Lung (tissue), 12 donors: Measurements from ENCODE around the gene HOXB5. TPM values are rescaled to one million over a fixed set of nuclear protein-coding genes. Genes with fewer than 3 reads are reported as not detected.
A peak's percentile ranks its signal among the peaks of the same experiment; 100 is the strongest.

Experiments
- ATAC-seq: fragments of 200-7000 bp; cut with Tn5 transposase; one replicate; pipeline ENCODE4 v1.9.1; 2020; ENCODE audit warnings: moderate number of reproducible peaks; ENCODE audit not compliant: insufficient read depth, low FRiP score
- DNase-seq, 3 donors: peaks; one replicate each; pipeline ENCODE4 v3.0.0-alpha.2; 2013 to 2017
- H3K27ac ChIP-seq, 2 donors: one replicate each; pipeline ENCODE4 v1.5.1; 2013; ENCODE audit warnings: mild to moderate bottlenecking in 2 of 2, moderate library complexity in 2 of 2, control low read depth in 1 of 2, inconsistent platforms in 1 of 2, low read depth in 1 of 2, low read length in 1 of 2
- H3K27me3 ChIP-seq, 3 donors: one replicate each; pipeline ENCODE4 v1.5.1; 2013; ENCODE audit warnings: low read length in 2 of 3; ENCODE audit not compliant: control insufficient read depth in 3 of 3, insufficient read depth in 3 of 3
- H3K36me3 ChIP-seq, 4 donors: one replicate each; pipeline ENCODE4 v1.5.1; 2013; ENCODE audit warnings: low read length in 4 of 4, mild to moderate bottlenecking in 1 of 4, moderate library complexity in 1 of 4; ENCODE audit not compliant: control insufficient read depth in 4 of 4, insufficient read depth in 4 of 4
- H3K4me1 ChIP-seq, 5 donors: one replicate each; pipeline ENCODE4 v1.5.1; 2013; ENCODE audit warnings: low read length in 5 of 5, mild to moderate bottlenecking in 2 of 5, moderate library complexity in 1 of 5; ENCODE audit not compliant: control insufficient read depth in 5 of 5, insufficient read depth in 5 of 5
- H3K4me3 ChIP-seq: one replicate; pipeline ENCODE4 v1.5.1; 2013; ENCODE audit warnings: mild to moderate bottlenecking, control low read depth, moderate library complexity
- H3K9ac ChIP-seq, 2 donors: one replicate each; pipeline ENCODE4 v1.5.1; 2013; ENCODE audit warnings: low read length in 2 of 2, control low read depth in 1 of 2; ENCODE audit not compliant: insufficient read depth in 1 of 2
- H3K9me3 ChIP-seq, 4 donors: one replicate each; pipeline ENCODE4 v1.5.1; 2013; ENCODE audit warnings: low read length in 3 of 4, mild to moderate bottlenecking in 1 of 4, moderate library complexity in 1 of 4; ENCODE audit not compliant: control insufficient read depth in 4 of 4, insufficient read depth in 3 of 4
- CTCF ChIP-seq: IDR thresholded peaks from 2 replicates; pipeline ENCODE4 v1.5.1; 2012; ENCODE audit warnings: mild to moderate bottlenecking; ENCODE audit errors: control extremely low read depth, extremely low read depth
- WGBS, 2 donors: extraction: QIAGEN DNeasy Blood & Tissue Kit; methylation state at CpG; one replicate each; pipeline ENCODE4 v1.1.7; 2013; 5-methylcytosine and 5-hydroxymethylcytosine counted together
- polyA plus RNA-seq, 2 donors: library from polyadenylated mRNA; stranded (reverse); fragments of 200-250 nt; gene quantifications; one replicate each; pipeline ENCODE4 v1.2.1, GENCODE V29; 2013
- total RNA-seq, 2 donors: library from RNA; depleted of rRNA in 1 of 2; stranded (reverse); fragments of >200 nt in 1 of 2; gene quantifications; one replicate each; pipeline ENCODE4 v1.2.1, GENCODE V29; 2014 to 2021
- donor health status: control.
- donor health status: control.
- donor health status: Bipolar disorder and iron deficiency.
- donor health status: healthy.
- donor health status: DM: yes; HTN: yes; CAD: no.

The HOXB5 gene
- total and polyA plus RNA-seq, 4 donors: 1.8 to 2.9 (median 2.2) TPM

GRCh38 chr17:48558831-48559121 is 34.8 kb downstream of the HOXB5 start:
- peaks cover 0 to 87% (median 9%) of the 10 kb centered on the region in 5 donors for H3K4me1 ChIP-seq
- no peak overlapping the region for H3K4me3 ChIP-seq
- peaks cover 1 to 58% (median 7%) of the 10 kb centered on the region in 3 donors for H3K27me3 ChIP-seq
- H3K9me3 ChIP-seq: no peaks in the 10 kb centered on the region
- no peak for TF ChIP-seq CTCF
- WGBS, 2 donors: 65 to 70% methylated on average over 2 of the region's 2 CpGs
- H3K9ac ChIP-seq: peak overlapping the region in 1 of 2 donors; percentile 95
- no peak for ATAC-seq
- peaks cover 0 to 21% (median 6%) of the 10 kb centered on the region in 4 donors for H3K36me3 ChIP-seq
- DNase-seq: no peak
- H3K27ac ChIP-seq: peak overlapping the region in 1 of 2 donors; percentile 52

- peaks cover 0 to 88% (median 9%) of the 10 kb centered on the region in 5 donors for H3K4me1 ChIP-seq
- no peak overlapping the region for H3K4me3 ChIP-seq
- peaks cover 0 to 59% (median 5%) of the 10 kb centered on the region in 3 donors for H3K27me3 ChIP-seq
Measured at GRCh38 chr17:48558057-48558830, 35.3 kb downstream of the HOXB5 start.

GRCh38 chr17:48556576-48557401 is 36.8 kb downstream of the HOXB5 start:
- Histone ChIP-seq H3K4me3 (no peak overlapping the region), H3K4me1 (peaks cover 0 to 86% (median 4%) of the 10 kb centered on the region in 5 donors), H3K9me3 (peaks cover 0 to 3% (median 0%) of the 10 kb centered on the region in 4 donors), H3K27me3 (peaks cover 0 to 56% (median 2%) of the 10 kb centered on the region in 3 donors), H3K27ac (peak overlapping the region in 1 of 2 donors; percentile 5), H3K9ac (peak overlapping the region in 1 of 2 donors; percentile 95), H3K36me3 (peaks cover 0 to 21% (median 4%) of the 10 kb centered on the region in 4 donors)
- WGBS, 2 donors: 44 to 64% methylated on average over 7 of the region's 7 CpGs
- no peak for TF ChIP-seq CTCF
- ATAC-seq (no peak), DNase-seq (peak; percentile 67 to 89 (median 88))

More at GRCh38 chr17:48558057-48558830, 35.3 kb downstream of the HOXB5 start:
- H3K9ac ChIP-seq: peak overlapping the region; percentile 38 to 95
- no peaks in the 10 kb centered on the region for H3K9me3 ChIP-seq
- H3K27ac ChIP-seq: peak overlapping the region in 1 of 2 donors; percentile 29
- 66 to 69% methylated on average over 13 of the region's 13 CpGs for WGBS, 2 donors
- peaks cover 0 to 20% (median 6%) of the 10 kb centered on the region in 4 donors for H3K36me3 ChIP-seq
- ATAC-seq (no peak), DNase-seq (peak; percentile 44 to 68 (median 60))
- TF ChIP-seq CTCF: no peak
